Fibroblast of skin of abdomen (primary cell): Measurements from ENCODE around the gene MISP3. TPM values are rescaled to one million over a fixed set of nuclear protein-coding genes. Genes with fewer than 3 reads are reported as not detected.
A peak's percentile ranks its signal among the peaks of the same experiment; 100 is the strongest.
"Not testable (repeated sequence)": the region's sequence is repeated elsewhere in the genome, so short reads cannot be mapped to it uniquely, and the experiment has no call there.

Source experiments
- DNase-seq: peaks from one replicate; pipeline ENCODE4 v3.0.0-alpha.2; 2013
- polyA plus RNA-seq, 2 experiments: library from polyadenylated mRNA; unstranded; fragments of 120-200 nt; gene quantifications; one replicate each; pipeline ENCODE4 v1.2.1, GENCODE V29; 2013; ENCODE audit not compliant: insufficient read length in 2 of 2

MISP3 gene
- 0.39 TPM for polyA plus RNA-seq (2013, experiment 1 of 2; ENCODE audit: insufficient read length)
- 1.0 TPM for polyA plus RNA-seq (2013, experiment 2 of 2; ENCODE audit: insufficient read length)

- DNase-seq = no peak
These were observed at the start of gene MISP3 for GRCh38 chr19:14072535-14073260. MISP3 (plus strand) TSS chr19:14072786; CDS start chr19:14073310, 524 bp downstream.

DNA sequence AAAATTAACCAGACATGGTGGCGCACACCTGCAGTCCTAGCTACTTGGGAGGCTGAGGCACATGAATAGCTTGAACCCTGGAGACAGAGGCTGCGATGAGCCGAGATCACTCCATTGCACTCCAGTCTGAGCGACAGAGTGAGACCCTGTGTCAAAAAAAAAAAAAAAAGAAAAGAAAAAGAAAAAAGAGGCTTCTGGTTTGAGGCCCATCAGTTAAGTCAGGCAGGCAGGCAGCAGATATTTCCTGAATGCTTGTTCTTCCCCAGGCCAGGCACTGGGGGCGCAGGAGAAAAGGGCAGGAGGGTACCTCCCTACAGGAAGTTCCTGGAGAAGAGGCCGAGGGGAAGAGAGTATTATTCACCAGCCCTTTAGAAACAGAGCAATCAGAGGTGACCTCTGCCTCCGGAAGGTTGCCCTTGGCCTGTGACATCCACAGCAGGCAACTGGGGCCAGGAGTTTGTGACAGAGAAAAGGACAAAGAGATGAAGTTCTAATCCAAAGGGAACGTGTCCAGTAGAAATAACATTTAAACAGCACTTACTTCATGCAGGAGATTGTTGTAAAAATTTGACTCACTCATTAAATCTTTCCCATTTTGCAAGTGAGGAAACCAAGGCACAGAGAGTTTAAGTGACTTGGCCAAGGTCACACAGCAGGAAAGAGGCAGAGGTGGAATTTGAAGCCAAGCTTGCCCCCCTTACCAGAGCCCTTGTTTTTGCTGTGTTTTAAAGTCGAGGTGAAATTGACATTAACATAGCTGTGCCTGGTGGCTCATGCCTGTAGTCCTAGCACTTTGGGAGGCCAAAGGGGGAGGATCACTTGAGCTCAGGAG lies 49.0 kb upstream of the MISP3 start:
- DNase-seq = peak; percentile 50

GRCh38 chr19:14026652-14027192 lies 45.9 kb upstream of the MISP3 start:
- DNase-seq = not testable (repeated sequence)

DNA sequence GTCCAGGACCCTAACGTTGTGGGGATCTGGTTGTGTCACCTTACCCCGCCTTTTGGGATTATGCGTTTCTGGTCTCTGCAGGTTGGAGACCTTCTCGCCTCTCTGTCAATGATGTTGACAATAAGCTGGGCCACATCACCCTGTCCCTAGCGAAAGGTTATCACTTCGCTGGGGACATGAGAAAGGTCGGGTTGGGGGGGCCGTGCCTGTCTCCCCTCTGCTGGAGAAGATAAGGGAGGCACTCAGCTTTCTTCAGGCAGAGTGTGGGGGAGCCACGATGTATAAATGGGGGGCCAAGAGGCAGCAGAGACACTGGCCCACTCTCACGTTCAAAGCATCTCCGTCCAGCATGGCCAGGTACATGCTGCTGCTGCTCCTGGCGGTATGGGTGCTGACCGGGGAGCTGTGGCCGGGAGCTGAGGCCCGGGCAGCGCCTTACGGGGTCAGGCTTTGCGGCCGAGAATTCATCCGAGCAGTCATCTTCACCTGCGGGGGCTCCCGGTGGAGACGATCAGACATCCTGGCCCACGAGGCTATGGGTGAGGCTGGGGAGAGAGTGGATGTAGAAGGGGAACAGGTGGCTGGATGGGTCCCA lies 44.6 kb upstream of the MISP3 start, which contains the start of gene RLN3:
TSS of gene RLN3 (plus strand) at position 293 of the 595 bp plus-strand sequence. CDS start at position 350, 57 bp downstream.
- no peak for DNase-seq

DNA sequence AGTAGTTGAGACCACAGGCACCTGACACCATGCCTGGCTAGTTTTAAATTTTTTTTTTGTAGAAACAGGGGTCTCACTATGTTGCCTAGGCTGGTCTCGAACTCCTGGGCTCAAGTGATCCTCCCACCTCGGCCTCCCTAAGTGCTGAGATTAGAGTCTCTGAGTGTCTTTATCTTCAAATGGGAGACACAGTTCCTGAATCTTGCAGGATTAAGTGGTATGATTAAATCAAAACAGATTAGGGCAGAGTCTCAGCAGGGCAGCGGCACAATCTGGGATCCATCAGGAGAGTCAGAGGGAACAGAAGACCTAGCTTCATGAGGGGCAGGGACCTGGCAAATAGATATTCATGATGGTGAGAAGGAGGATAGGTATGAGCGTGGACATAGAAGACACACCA lies 43.7 kb upstream of the MISP3 start:
- DNase-seq = no peak

DNA sequence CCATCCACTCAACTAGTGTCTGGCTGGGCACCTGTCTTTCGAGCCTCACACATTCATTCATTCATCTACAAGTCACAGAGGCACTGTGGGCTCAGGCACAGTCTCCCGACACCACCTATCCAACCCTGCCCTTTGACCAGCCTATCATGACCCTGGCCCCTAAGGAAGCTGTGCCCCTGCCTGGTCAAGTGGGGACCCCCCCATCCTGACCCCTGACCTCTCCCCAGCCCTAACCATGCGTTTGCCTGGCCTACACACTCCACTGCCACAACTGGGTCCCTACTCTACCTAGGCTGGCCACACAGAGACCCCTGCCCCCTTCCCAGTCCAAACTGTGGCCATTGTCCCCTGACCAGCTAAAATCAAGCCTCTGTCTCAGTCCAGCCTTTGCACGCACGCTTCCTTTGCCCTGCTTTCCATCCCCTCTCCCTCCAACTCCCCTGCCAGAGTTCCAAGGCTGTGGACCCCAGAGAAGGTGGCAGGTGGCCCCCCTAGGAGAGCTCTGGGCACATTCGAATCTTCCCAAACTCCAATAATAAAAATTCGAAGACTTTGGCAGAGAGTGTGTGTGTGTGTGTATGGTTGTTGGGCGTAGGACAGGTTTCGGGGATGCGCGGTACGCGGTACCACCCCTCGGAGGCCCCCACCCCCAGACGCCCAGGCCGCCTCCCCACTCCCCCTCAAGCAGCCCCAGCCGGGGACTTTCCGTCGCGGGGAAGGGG lies 41.4 kb upstream of the MISP3 start:
- no peak for DNase-seq

DNA sequence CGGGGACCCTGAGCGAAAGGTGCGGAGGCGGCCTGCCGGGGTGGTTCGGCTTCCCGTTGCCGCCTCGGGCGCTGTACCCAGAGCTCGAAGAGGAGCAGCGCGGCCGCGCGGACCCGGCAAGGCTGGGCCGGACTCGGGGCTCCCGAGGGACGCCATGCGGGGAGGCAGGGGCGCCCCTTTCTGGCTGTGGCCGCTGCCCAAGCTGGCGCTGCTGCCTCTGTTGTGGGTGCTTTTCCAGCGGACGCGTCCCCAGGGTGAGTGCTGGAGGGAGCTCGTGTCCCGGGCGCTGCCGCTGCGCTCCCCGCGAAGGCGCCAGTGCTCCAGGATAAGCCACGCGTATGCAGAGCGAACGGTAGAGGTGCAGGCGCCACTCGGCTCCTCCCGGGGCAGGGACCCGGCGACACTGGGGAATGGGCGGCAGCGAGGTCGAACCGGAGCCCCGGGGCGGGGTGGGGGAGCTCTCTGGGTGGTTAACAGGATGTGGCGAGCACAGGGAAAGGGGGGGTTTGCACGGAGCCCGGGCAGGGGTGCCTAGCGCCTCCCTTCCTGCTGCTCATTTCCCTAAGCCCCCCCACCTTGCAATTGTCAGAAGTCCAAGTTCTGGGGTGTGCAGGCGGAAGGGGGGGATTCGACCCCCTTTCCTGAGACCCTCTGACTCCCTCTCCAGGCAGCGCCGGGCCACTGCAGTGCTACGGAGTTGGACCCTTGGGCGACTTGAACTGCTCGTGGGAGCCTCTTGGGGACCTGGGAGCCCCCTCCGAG lies 40.7 kb upstream of the MISP3 start, which contains the start of gene IL27RA:
TSS of gene IL27RA (plus strand) at position 44 of the 762 bp plus-strand sequence. CDS start at position 155, 111 bp downstream.
- peak; percentile 60 for DNase-seq

- DNase-seq = no peak
These were observed 38.6 kb upstream of the MISP3 start for GRCh38 chr19:14033946-14034345.

DNA sequence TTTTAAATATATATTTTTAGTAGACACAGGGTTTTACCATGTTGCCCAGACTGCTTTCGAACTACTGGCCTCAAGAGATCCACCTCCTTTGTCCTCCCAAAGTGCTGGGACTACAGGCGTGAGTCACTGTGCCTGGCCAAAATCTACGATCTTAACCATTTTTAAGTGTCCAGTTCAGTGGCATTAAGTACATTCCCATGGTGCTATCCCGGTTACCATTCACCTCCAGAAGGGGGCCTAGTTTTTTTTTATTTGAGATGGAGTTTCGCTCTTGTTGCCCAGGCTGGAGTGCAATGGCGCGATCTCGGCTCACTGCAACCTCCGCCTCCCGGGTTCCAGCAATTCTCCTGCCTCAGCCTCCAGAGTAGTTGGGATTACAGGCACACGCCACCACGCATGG lies 37.4 kb upstream of the MISP3 start:
- DNase-seq = not testable (repeated sequence)

GRCh38 chr19:14035706-14036105 lies 36.9 kb upstream of the MISP3 start:
- peak; percentile 45 for DNase-seq

DNA sequence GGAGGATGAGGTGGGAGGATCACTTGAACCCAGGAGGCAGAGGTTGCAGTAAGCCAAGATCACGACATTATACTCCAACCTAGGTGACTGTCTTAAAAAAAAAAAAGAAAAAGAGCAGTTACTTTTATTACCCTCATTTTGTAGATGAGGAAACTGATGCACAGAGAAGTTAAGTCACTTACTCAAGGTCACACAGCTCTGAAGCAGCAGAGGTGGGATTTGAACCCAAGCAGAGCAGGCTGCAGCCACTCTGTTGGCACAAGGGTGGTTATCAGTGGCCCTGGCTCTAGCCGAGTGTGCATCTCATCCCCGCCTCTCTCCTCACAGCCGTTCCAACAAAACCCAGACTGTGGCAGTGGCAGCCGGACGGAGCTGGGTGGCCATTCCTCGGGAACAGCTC lies 33.4 kb upstream of the MISP3 start:
- no peak for DNase-seq

- peak; percentile 38 for DNase-seq
These were observed 29.7 kb upstream of the MISP3 start for GRCh38 chr19:14042659-14043608.

DNA sequence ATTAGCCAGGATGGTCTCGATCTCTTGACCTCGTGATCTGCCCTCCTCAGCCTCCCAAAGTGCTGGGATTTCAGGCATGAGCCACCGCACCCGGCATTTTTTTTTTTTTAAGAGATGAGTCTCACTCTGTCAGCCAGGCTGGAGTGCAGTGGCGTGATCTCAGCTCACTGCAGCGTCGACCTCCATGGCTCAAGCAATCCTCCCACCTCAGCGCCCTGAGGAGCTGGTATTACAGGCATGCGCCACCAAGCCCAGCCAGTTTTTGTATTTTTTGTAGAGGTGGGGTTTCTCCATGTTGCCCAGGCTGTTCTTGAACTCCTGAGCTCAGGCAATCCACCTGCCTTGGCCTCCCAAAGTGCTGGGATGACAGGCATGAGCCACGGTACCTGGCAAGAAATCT lies 24.7 kb upstream of the MISP3 start:
- not testable (repeated sequence) for DNase-seq

DNA sequence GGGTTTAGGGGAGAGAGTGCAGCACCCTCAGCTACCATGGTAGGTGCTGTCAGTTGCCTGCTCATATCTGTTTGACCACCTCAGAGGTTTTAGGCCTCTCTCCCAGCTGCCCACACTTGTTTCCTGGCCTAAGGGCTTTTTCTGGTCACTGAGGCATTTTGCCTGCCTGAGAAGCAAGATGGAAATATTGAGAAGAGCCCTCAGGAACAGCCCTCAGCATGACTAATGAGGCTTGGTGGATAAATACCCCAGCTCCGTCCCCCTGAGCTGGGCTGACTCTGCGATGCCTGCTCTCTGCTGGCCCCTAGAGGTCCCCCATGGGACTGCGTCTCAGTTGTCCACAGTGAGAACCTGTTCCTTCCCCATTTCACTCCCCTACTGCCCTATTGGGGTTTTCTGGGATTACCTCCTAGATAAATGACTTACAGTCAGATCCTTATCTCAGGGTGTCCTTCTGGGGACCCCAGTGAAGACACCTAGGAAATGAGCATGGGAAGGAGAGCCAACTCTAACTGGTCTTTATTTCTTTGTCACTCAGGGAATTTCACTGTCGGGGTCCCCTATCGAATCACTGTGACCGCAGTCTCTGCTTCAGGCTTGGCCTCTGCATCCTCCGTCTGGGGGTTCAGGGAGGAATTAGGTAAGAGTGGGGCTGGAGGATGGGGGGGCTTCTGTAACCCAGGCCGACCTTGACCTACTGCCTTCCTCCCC lies 24.0 kb upstream of the MISP3 start:
- DNase-seq = no peak

- DNase-seq = no peak
These were observed 22.1 kb upstream of the MISP3 start for GRCh38 chr19:14050512-14050911.

GRCh38 chr19:14050961-14051360 lies 21.6 kb upstream of the MISP3 start:
- not testable (repeated sequence) for DNase-seq

DNA sequence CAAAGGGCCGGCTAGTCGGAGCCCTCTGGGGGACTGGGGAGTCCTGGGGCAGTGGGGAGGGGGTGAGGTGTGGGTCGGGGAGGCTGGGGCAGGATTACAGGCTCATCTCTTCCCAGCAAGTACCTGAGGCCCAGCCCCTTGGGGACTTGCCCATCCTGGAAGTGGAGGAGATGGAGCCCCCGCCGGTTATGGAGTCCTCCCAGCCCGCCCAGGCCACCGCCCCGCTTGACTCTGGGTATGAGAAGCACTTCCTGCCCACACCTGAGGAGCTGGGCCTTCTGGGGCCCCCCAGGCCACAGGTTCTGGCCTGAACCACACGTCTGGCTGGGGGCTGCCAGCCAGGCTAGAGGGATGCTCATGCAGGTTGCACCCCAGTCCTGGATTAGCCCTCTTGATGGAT lies 20.6 kb upstream of the MISP3 start:
- no peak for DNase-seq

DNA sequence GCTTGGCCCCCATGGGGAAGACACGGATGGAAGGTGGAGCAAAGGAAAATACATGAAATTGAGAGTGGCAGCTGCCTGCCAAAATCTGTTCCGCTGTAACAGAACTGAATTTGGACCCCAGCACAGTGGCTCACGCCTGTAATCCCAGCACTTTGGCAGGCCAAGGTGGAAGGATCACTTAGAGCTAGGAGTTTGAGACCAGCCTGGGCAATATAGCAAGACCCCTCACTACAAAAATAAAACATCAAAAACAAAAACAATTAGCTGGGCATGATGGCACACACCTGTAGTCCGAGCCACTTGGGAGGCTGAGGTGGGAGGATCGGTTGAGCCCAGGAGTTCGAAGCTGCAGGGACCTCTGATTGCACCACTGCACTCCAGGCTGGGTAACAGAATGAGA lies 20.1 kb upstream of the MISP3 start:
- no peak for DNase-seq

DNA sequence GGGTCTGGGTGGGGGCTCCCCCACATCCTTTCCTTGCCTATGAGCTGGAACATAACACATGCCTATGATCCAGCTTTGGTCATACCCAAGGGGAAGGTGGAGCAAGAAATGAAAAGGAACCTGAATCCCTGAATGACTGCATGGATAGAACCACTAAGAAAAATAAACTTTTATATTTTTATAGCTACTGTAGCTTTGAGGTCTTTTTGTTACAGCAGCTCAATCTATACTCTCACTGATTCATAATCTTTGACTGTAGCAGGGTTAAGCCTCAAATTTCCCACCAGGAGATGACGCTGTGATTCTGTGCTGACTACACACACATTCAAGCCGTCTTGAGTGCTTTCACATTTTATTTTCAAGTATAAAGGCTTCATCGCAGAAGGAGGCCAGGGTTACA lies 19.6 kb upstream of the MISP3 start:
- no peak for DNase-seq
